Stimulated activated CD8-positive, alpha-beta memory T cell treated with anti-CD3 and anti-CD28 coated beads, Interleukin-15, amount 100 ng/mL, for 1 hour (primary cell): Measurements from ENCODE around the gene MXRA7.
A peak's percentile ranks its signal among the peaks of the same experiment; 100 is the strongest.

ENCODE experiments used
- DNase-seq: peaks from one replicate; pipeline ENCODE4 v3.0.0-alpha.2; 2020; ENCODE audit warnings: low read depth

Gene MXRA7

GRCh38 chr17:76696763-76697701 is 13.7 kb downstream of the MXRA7 start:
- no peak for DNase-seq

- no peak for DNase-seq
Observed at GRCh38 chr17:76695059-76695831, 15.5 kb downstream of the MXRA7 start.

GRCh38 chr17:76691379-76692191 is 19.2 kb downstream of the MXRA7 start:
- DNase-seq = no peak

- no peak for DNase-seq
Observed at GRCh38 chr17:76690596-76691280, 20.0 kb downstream of the MXRA7 start.

- DNase-seq = no peak
Observed at GRCh38 chr17:76689859-76690258, 20.9 kb downstream of the MXRA7 start.

- DNase-seq = no peak
Observed at GRCh38 chr17:76688165-76688622, 22.6 kb downstream of the MXRA7 start.

- no peak for DNase-seq
Observed at GRCh38 chr17:76687298-76688164, 23.2 kb downstream of the MXRA7 start.

GRCh38 chr17:76686538-76687297 is 24.0 kb downstream of the MXRA7 start:
- DNase-seq = no peak

GRCh38 chr17:76685846-76686245 is 24.9 kb downstream of the MXRA7 start:
- no peak for DNase-seq

- DNase-seq = no peak
Observed at GRCh38 chr17:76685366-76685765, 25.4 kb downstream of the MXRA7 start.

GRCh38 chr17:76684756-76685155 is 26.0 kb downstream of the MXRA7 start:
- DNase-seq = no peak

GRCh38 chr17:76683921-76684745 is 26.6 kb downstream of the MXRA7 start:
- DNase-seq = no peak

GRCh38 chr17:76683011-76683755 is 27.6 kb downstream of the MXRA7 start:
- no peak for DNase-seq

GRCh38 chr17:76682296-76682695 is 28.5 kb downstream of the MXRA7 start:
- DNase-seq = no peak

GRCh38 chr17:76681222-76682137 is 29.3 kb downstream of the MXRA7 start:
- DNase-seq = peak; percentile 53

GRCh38 chr17:76679239-76679638 is 31.5 kb downstream of the MXRA7 start:
- DNase-seq = no peak

- no peak for DNase-seq
Observed at GRCh38 chr17:76678330-76678729, 32.4 kb downstream of the MXRA7 start.
